GM12892 (cell line): ENCODE results near the gene TAF11.

ENCODE experiments used
- POLR2A ChIP-seq: IDR thresholded peaks from 2 replicates; pipeline ENCODE4 v1.6.1; 2011; ENCODE audit warnings: low read depth, low read length, control low read depth
- POLR2AphosphoS5 ChIP-seq: IDR thresholded peaks from 2 replicates; pipeline ENCODE4 v1.6.1; 2011; ENCODE audit warnings: low read depth, low read length, control low read depth
- TAF1 ChIP-seq: IDR thresholded peaks from 2 replicates; pipeline ENCODE4 v1.6.1; 2011; ENCODE audit warnings: low read depth, mild to moderate bottlenecking, control low read depth, low read length, borderline replicate concordance

DNA sequence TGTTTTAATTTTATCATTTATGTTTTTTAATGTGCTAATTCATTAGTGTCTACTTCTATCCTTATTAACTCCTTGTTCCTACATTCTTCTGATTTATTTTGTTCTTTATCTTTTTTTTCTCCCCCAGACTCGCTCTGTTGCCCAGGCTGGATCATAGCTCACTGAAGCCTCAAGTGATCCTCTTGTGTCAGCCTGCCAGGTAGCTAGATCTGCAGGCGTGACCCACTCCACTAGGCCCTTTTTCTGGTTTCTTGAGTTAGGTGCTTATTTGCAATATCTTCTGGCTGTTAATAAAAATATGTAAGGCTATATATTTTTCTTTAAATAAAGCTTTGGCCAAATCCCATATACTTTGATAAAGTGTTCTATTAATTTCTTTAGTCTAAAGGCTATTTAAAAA, 2.8 kb downstream of the TAF11 start:
- TF ChIP-seq POLR2AphosphoS5 (no peak), POLR2A (no peak), TAF1 (no peak)
